K562 (cell line): ENCODE measurements around the gene PAQR8. TPM values are rescaled to one million over a fixed set of nuclear protein-coding genes. Genes with fewer than 3 reads are reported as not detected.

Source experiments
- ATAC-seq: fragments of 200-7000 bp; cut with Tn5 transposase; 3 replicates; pipeline ENCODE4 v1.9.1; 2020; ENCODE audit warnings: moderate library complexity
- BruUV-seq: library from RNA; stranded (reverse); fragments of 400-500 nt; replicated peaks from 2 replicates; lab custom pipeline; 2021; lab: Mats Ljungman, UMichigan
- CTCF ChIA-PET: fragments of 300-600 bp; formaldehyde crosslinking; extraction: SDS; loops from one replicate; lab custom pipeline; 2021; ENCODE audit warnings: low intra/inter-chr PET ratio; lab: Yijun Ruan, JAX
- POLR2A ChIA-PET: fragments of 300-600, 350-650 bp; sonication (Branson Sonifier 250); formaldehyde crosslinking; extraction: SDS; loops from one replicate; lab custom pipeline; 2021; ENCODE audit warnings: antibody characterized with exemption, inconsistent platforms; lab: Yijun Ruan, JAX
- DNase-seq, 4 experiments: peaks; one replicate each; pipeline versions ENCODE4 v3.0.0 to v3.0.0-alpha.2; 2011 to 2018; ENCODE audit warnings: low spot score in 3 of 4, mixed read lengths in 3 of 4; ENCODE audit errors: extremely low read depth in 1 of 4
- FAIRE-seq: peaks from 2 replicates; lab custom pipeline; 2011; peaks lifted over from hg19 to GRCh38; lab: Jason Lieb, UNC
- H2AFZ ChIP-seq: 2 replicates; pipeline ENCODE4 v1.6.0; 2011; ENCODE audit warnings: low read depth, low read length, control low read depth, inconsistent platforms
- H3K27ac ChIP-seq: fragments of 200-600 bp; 3 replicates; pipeline ENCODE4 v1.8.0; 2011; ENCODE audit warnings: low read depth, mild to moderate bottlenecking, control low read depth, inconsistent platforms, low read length, moderate library complexity, mixed read lengths; ENCODE audit errors: extremely low read depth
- H3K27me3 ChIP-seq, 2 experiments: fragments of 300-600 bp in 1 of 2; 2 replicates in 1 of 2; 3 replicates in 1 of 2; pipeline versions ENCODE4 v1.6.0 to v1.8.0; 2011; ENCODE audit warnings: inconsistent platforms in 2 of 2, low read length in 2 of 2, mild to moderate bottlenecking in 1 of 2, mixed read lengths in 1 of 2, moderate library complexity in 1 of 2; ENCODE audit not compliant: control insufficient read depth in 2 of 2, insufficient read depth in 2 of 2
- H3K36me3 ChIP-seq: fragments of 300-600 bp; 3 replicates; pipeline ENCODE4 v1.8.0; 2011; ENCODE audit warnings: mild to moderate bottlenecking, low read length, inconsistent platforms; ENCODE audit not compliant: control insufficient read depth, insufficient read depth
- H3K4me1 ChIP-seq, 2 experiments: fragments of 200-600 bp in 1 of 2; replicated peaks in 1 of 2; 2 replicates in 1 of 2; 3 replicates in 1 of 2; pipeline versions ENCODE4 v1.5.1 to v1.8.0; 2011; ENCODE audit warnings: inconsistent platforms in 2 of 2, low read length in 2 of 2, mild to moderate bottlenecking in 1 of 2, mixed read lengths in 1 of 2, moderate library complexity in 1 of 2; ENCODE audit not compliant: control insufficient read depth in 2 of 2, insufficient read depth in 2 of 2
- H3K4me2 ChIP-seq: 2 replicates; pipeline ENCODE4 v1.6.1; 2011; ENCODE audit warnings: low read length, control low read depth, inconsistent platforms, mixed read lengths; ENCODE audit not compliant: insufficient read depth
- H3K4me3 ChIP-seq: fragments of 200-600 bp; sonication (generic), shearing (Covaris generic); 2 replicates; pipeline ENCODE4 v1.5.1; 2016; ENCODE audit warnings: control low read depth, inconsistent platforms
- H3K79me2 ChIP-seq: fragments of 200-600 bp; 3 replicates; pipeline ENCODE4 v1.8.0; 2011; ENCODE audit warnings: low read length, inconsistent platforms; ENCODE audit not compliant: control insufficient read depth, insufficient read depth
- H3K9ac ChIP-seq, 2 experiments: 2 replicates each; pipeline versions ENCODE4 v1.6.0 to v1.6.1; 2011; ENCODE audit warnings: low read depth in 2 of 2, low read length in 2 of 2, control low read depth in 1 of 2, inconsistent platforms in 1 of 2, mild to moderate bottlenecking in 1 of 2, mixed read lengths in 1 of 2; ENCODE audit not compliant: insufficient read depth in 1 of 2
- H3K9me1 ChIP-seq: one replicate; pipeline ENCODE4 v1.6.0; 2011; ENCODE audit warnings: inconsistent platforms, mild to moderate bottlenecking, low read length, moderate library complexity; ENCODE audit not compliant: control insufficient read depth, insufficient read depth
- H3K9me3 ChIP-seq: replicated peaks from 2 replicates; pipeline ENCODE4 v1.5.1; 2011; ENCODE audit warnings: low read depth, low read length, inconsistent platforms; ENCODE audit not compliant: control insufficient read depth, insufficient read depth
- H4K20me1 ChIP-seq: replicated peaks from 2 replicates; pipeline ENCODE4 v1.6.1; 2011; ENCODE audit warnings: low read length, inconsistent platforms, mixed read lengths; ENCODE audit not compliant: control insufficient read depth, insufficient read depth
- ATF1 ChIP-seq, 2 experiments: fragments of 450-650 bp in 1 of 2; IDR thresholded peaks; 2 replicates each; pipeline ENCODE4 v1.6.1; 2016; ENCODE audit warnings: missing compliant biosample characterization in 1 of 2, missing genetic modification characterization in 1 of 2
- C11orf30 ChIP-seq: fragments of 450-650 bp; IDR thresholded peaks from 2 replicates; pipeline ENCODE4 v1.6.1; 2016; ENCODE audit warnings: low read depth, mild to moderate bottlenecking
- FOXK2 ChIP-seq, 2 experiments: fragments of 450-650 bp; IDR thresholded peaks in 1 of 2; conservative IDR thresholded peaks in 1 of 2; 2 replicates each; pipeline ENCODE4 v1.6.1; 2016; ENCODE audit warnings: low read depth in 2 of 2, mild to moderate bottlenecking in 1 of 2
- GABPA ChIP-seq: fragments of 200-800 bp; sonication (Bioruptor generic); conservative IDR thresholded peaks from 2 replicates; pipeline ENCODE4 v1.6.1; 2016; ENCODE audit warnings: low read depth, missing genetic modification characterization, missing compliant biosample characterization
- HBP1 ChIP-seq: fragments of 450-650 bp; formaldehyde crosslinking; IDR thresholded peaks from 2 replicates; pipeline ENCODE4 v1.4.0; 2022; ENCODE audit warnings: missing genetic modification characterization
- MTA3 ChIP-seq: fragments of 450-650 bp; formaldehyde crosslinking; IDR thresholded peaks from 2 replicates; pipeline ENCODE4 v1.6.1; 2017; ENCODE audit warnings: mild to moderate bottlenecking, borderline replicate concordance
- MYC ChIP-seq, 2 experiments: fragments of 250-450 bp in 1 of 2; sonication (Bioruptor Pico) in 1 of 2; IDR thresholded peaks; 2 replicates each; pipeline versions ENCODE4 v1.5.1 to v1.6.1; 2012 to 2021; ENCODE audit warnings: low read depth in 2 of 2, borderline replicate concordance in 1 of 2, improper control_type of control experiment in 1 of 2, low read length in 1 of 2, mild to moderate bottlenecking in 1 of 2, moderate library complexity in 1 of 2
- POLR2AphosphoS5 ChIP-seq: IDR thresholded peaks from 2 replicates; pipeline ENCODE4 v1.6.1; 2011; ENCODE audit warnings: mild to moderate bottlenecking, low read depth, low read length, moderate library complexity; ENCODE audit not compliant: control insufficient read depth, insufficient read depth
- TARDBP ChIP-seq: fragments of 450-650 bp; IDR thresholded peaks from 2 replicates; pipeline ENCODE4 v1.6.1; 2016
- ZSCAN29 ChIP-seq: fragments of 450-650 bp; IDR thresholded peaks from 2 replicates; pipeline ENCODE4 v1.6.1; 2017
- WGBS: fragments of 100-300 bp; shearing (Covaris generic); methylation state at CpG from one replicate; pipeline ENCODE4 v1.1.6; 2016; ENCODE audit warnings: low coverage, mixed read lengths; ENCODE audit not compliant: insufficient coverage; ENCODE audit errors: missing lambda C conversion rate; 5-methylcytosine and 5-hydroxymethylcytosine counted together
- in situ Hi-C: fragments of 300-500 bp; cut with MboI; formaldehyde crosslinking; loops from 4 replicates; pipeline ENCODE4 v1.15.0; 2018; ENCODE audit warnings: inconsistent platforms, mixed read lengths
- intact Hi-C: fragments of 100-400 bp; cut with micrococcal nuclease; formaldehyde crosslinking; loops from 2 replicates; pipeline ENCODE4 v1.14.2; 2022
- polyA plus RNA-seq, 8 experiments: library from polyadenylated mRNA; depleted of rRNA in 4 of 8; stranded (reverse) in 5 of 8; unstranded in 3 of 8; fragments of >200 nt; fragmentation: Nextera tagmentation in 2 of 8; fragmentation: Illumina TruSeq in 1 of 8; extraction: Ambion mirVana in 2 of 8; extraction: Trizol in 1 of 8; gene quantifications; 2 replicates each; pipeline versions ENCODE4 v1.2.1 to v1.2.3, GENCODE V29; 2011 to 2014; ENCODE audit warnings: inconsistent platforms in 1 of 8, missing spikeins in 1 of 8
- total RNA-seq, 7 experiments: library from RNA; depleted of rRNA in 6 of 7; stranded (reverse); fragments of >200 nt in 6 of 7; fragmentation: Illumina TruSeq in 2 of 7; extraction: Trizol in 2 of 7; gene quantifications; 2 replicates each; pipeline versions ENCODE4 v1.2.1 to v1.2.3, GENCODE V29; 2011 to 2021; ENCODE audit warnings: low replicate concordance in 1 of 7

Gene PAQR8
- total and polyA plus RNA-seq, 9 of the 15 experiments (the other 6 are each of a cell fraction or from before 2014, with no cell fraction given): 1.4 to 10.2 (median 3.5) TPM

- TF ChIP-seq ATF1 (CRISPR knock-in tag; IDR thresholded peaks at IDR 0.05): no peak
- TF ChIP-seq ATF1 (tag; IDR thresholded peaks at IDR 0.05): 0 out of 2 replicates have a peak, but pooled peaks have one; percentile 9
- TF ChIP-seq POLR2AphosphoS5: peak; percentile 49; the same call in 1 of the 2 replicates
- TF ChIP-seq HBP1 (CRISPR knock-in tag): no peak
- TF ChIP-seq TARDBP: 0 out of 2 replicates have a peak, but pooled peaks have one; percentile 42
- peak; percentile 41; the same call in 1 of the 2 replicates for TF ChIP-seq MTA3
- TF ChIP-seq GABPA (tag): peak; percentile 46; the same call in 1 of the 2 replicates
- no peak for TF ChIP-seq FOXK2 (conservative IDR thresholded peaks at IDR 0.05 in 1 of 2, IDR thresholded peaks at IDR 0.05 in 1 of 2; ENCODE audit: low read depth in 2 of 2)
- TF ChIP-seq MYC (IDR thresholded peaks at IDR 0.05; ENCODE audit: low read depth, low read length): peak; percentile 41; the same call in 1 of the 2 replicates
- TF ChIP-seq MYC (CRISPR knock-in tag; IDR thresholded peaks at IDR 0.05; ENCODE audit: borderline replicate concordance, low read depth): no peak
Measured at GRCh38 chr6:52361945-52362442, at the start of gene PAQR8 (continued).

- H3K79me2 ChIP-seq: no peaks in the 10 kb centered on the region
- intact Hi-C loops: no loop called here
- DNase-seq (no peak), FAIRE-seq (no peak), ATAC-seq (no peak)
- no peaks in the 10 kb centered on the region for H3K36me3 ChIP-seq
- no peaks in the 10 kb centered on the region for H3K27me3 ChIP-seq
- H3K4me3 ChIP-seq: no peak overlapping the region
- no peak overlapping the region for H3K9ac ChIP-seq
- H3K9me3 ChIP-seq: no peaks in the 10 kb centered on the region
- ChIA-PET POLR2A (interaction anchor here (0.7 to 1.2 kb wide), 3 partner anchors 10 to 87 kb away, joined by 3 to 4 read pairs (median 3); no protein-coding TSS in a partner anchor), CTCF (no interaction called here)
- in situ Hi-C loops: no loop called here
- no peaks in the 10 kb centered on the region for H4K20me1 ChIP-seq
- TF ChIP-seq ZSCAN29: no peak
- TF ChIP-seq C11orf30: peak; percentile 37; the same call in 1 of the 2 replicates
- no peak overlapping the region for H3K4me2 ChIP-seq
- H3K27ac ChIP-seq: no peak overlapping the region
- H3K4me1 ChIP-seq: peaks cover 0 to 2% of the 10 kb centered on the region in 2 experiments; a peak in 1 of 5 replicates
- no peaks in the 10 kb centered on the region for H3K9me1 ChIP-seq
- no TSS peak for BruUV-seq
- H2AFZ ChIP-seq: peak overlapping the region; percentile 40; the same call in 1 of the 2 replicates
- WGBS: 33% methylated on average over 2 of the region's 2 CpGs
Measured at GRCh38 chr6:52312461-52312860, 49.5 kb upstream of the PAQR8 start.
